Immature natural killer cell (primary cell): ENCODE results near the gene BAD. TPM values are rescaled to one million over a fixed set of nuclear protein-coding genes. Genes with fewer than 3 reads are reported as not detected.

Experiments used
- DNase-seq, 3 donors: peaks; one replicate each; pipeline ENCODE4 v3.0.0; 2022; ENCODE audit warnings: mixed read lengths in 1 of 3
- H3K27ac Mint-ChIP-seq, 6 donors: one replicate each; pipeline ENCODE4 v1.8.0; 2020; ENCODE audit warnings: mixed read lengths in 6 of 6, mild to moderate bottlenecking in 5 of 6, inconsistent platforms in 4 of 6, moderate library complexity in 3 of 6
- H3K27me3 Mint-ChIP-seq, 3 donors: one replicate each; pipeline ENCODE4 v1.8.0; 2020 to 2021; ENCODE audit warnings: low read depth in 3 of 3, mild to moderate bottlenecking in 3 of 3, mixed read lengths in 3 of 3, moderate library complexity in 3 of 3, inconsistent platforms in 1 of 3
- H3K36me3 Mint-ChIP-seq, 3 donors: one replicate each; pipeline ENCODE4 v1.8.0; 2020; ENCODE audit warnings: mixed read lengths in 3 of 3, inconsistent platforms in 2 of 3, mild to moderate bottlenecking in 2 of 3
- H3K4me1 Mint-ChIP-seq, 2 donors: one replicate each; pipeline ENCODE4 v1.8.0; 2020; ENCODE audit warnings: inconsistent platforms in 2 of 2, mild to moderate bottlenecking in 2 of 2, mixed read lengths in 2 of 2, moderate library complexity in 1 of 2
- H3K4me3 Mint-ChIP-seq, 5 donors: one replicate each; pipeline ENCODE4 v1.8.0; 2020; ENCODE audit warnings: mild to moderate bottlenecking in 5 of 5, mixed read lengths in 5 of 5, inconsistent platforms in 3 of 5, moderate library complexity in 3 of 5
- H3K9me3 Mint-ChIP-seq, 6 donors: one replicate each; pipeline ENCODE4 v1.8.0; 2020; ENCODE audit warnings: mild to moderate bottlenecking in 6 of 6, mixed read lengths in 6 of 6, inconsistent platforms in 4 of 6, moderate library complexity in 3 of 6
- polyA plus RNA-seq, 3 donors: library from polyadenylated mRNA; unstranded; fragments of 300-500 nt; fragmentation: Illumina TruSeq; gene quantifications; one replicate each; pipeline ENCODE4 v1.2.3, GENCODE V29; 2021

The BAD gene
- polyA plus RNA-seq, 3 donors from 2014 or later, result 67.7 to 87.5 (median 77.3) TPM

DNA sequence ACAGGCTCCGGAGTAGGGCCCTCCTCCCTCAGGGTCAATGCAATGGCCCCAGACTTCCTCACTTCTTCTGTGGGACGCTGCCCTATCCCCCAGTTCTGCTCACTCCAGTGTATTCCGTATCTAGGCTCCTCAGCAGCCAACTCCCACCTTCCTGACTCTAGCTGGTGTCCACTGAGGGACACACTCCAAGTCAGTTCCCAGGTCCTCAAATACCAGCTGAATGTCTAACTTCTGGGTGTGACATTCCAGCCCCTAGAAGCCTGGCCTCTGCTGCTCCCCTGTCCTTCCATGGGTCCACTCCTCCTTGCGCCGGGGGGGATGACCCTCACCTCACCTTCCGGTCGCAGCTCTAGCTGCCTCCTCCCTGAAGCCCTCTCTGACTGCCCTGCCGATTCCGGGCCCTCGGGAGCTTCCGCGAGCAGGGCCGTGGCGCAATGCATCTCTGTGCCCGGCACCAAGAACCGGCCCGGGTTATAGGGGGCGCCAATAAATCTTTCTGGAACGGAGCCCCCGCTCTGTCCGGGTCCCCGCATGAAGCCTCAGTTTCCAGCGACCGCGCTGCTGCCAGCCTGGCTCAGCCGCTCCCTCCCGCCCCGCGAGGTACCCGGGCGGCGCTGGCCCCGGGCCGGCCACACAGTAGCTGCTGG lies 15.4 kb downstream of the BAD start:
- Mint-ChIP-seq H3K36me3 (no peaks in the 10 kb centered on the region), H3K27me3 (peaks cover 18 to 32% (median 22%) of the 10 kb centered on the region in 3 donors), H3K9me3 (no peaks in the 10 kb centered on the region), H3K27ac (peak overlapping the region; percentile 91 to 100 (median 98)), H3K4me1 (peaks cover 33 to 35% of the 10 kb centered on the region in 2 donors), H3K4me3 (peak overlapping the region; percentile 91 to 99 (median 93))
- peak in 2 of 3 donors; percentile 47 to 54 for DNase-seq

- Mint-ChIP-seq H3K9me3 (no peaks in the 10 kb centered on the region), H3K27ac (peak overlapping the region; percentile 91 to 100 (median 98)), H3K36me3 (no peaks in the 10 kb centered on the region), H3K27me3 (peaks cover 18 to 32% (median 20%) of the 10 kb centered on the region in 3 donors), H3K4me1 (peaks cover 33 to 35% of the 10 kb centered on the region in 2 donors), H3K4me3 (peak overlapping the region; percentile 91 to 99 (median 93))
- DNase-seq, result peak in 2 of 3 donors; percentile 30 to 37
Measured at GRCh38 chr11:64268025-64268892, 16.2 kb downstream of the BAD start.

DNA sequence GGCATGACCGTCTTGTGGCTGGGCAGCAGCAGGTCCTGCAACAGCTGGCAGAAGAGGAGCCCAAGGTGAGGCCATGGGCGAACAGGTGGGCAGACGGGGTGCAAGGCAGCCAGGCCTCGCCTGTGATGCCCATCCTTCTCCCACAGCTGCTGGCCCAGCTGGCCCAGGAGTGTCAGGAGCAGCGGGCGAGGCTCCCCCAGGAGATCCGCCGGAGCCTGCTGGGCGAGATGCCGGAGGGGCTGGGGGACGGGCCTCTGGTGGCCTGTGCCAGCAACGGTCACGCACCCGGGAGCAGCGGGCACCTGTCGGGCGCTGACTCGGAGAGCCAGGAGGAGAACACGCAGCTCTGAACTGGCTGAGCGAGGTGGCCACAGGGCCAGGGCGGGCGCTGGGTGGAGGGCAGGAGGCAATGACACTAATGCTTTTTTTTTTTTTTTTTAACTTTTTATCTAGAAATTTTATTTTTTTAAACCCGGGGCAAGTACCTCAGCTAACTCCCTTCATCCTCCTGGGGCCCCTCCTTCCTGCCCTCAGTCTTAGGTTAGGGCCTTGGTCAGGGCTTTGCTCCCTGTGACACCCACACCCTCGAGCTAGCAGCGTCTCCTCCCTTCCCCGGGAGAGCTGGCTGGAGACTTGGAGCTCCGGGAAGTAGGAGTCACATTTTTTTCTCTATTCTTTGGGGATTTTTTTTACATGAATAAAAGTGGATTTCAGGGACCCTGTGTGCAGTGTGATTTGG lies 17.1 kb downstream of the BAD start:
- Mint-ChIP-seq H3K4me1 (peaks cover 33 to 35% of the 10 kb centered on the region in 2 donors), H3K27me3 (peaks cover 18 to 32% (median 20%) of the 10 kb centered on the region in 3 donors), H3K9me3 (no peaks in the 10 kb centered on the region), H3K36me3 (peaks cover 0 to 3% (median 0%) of the 10 kb centered on the region in 3 donors), H3K4me3 (peak overlapping the region; percentile 29 to 96 (median 91)), H3K27ac (peak overlapping the region; percentile 91 to 100 (median 98))
- no peak for DNase-seq

DNA sequence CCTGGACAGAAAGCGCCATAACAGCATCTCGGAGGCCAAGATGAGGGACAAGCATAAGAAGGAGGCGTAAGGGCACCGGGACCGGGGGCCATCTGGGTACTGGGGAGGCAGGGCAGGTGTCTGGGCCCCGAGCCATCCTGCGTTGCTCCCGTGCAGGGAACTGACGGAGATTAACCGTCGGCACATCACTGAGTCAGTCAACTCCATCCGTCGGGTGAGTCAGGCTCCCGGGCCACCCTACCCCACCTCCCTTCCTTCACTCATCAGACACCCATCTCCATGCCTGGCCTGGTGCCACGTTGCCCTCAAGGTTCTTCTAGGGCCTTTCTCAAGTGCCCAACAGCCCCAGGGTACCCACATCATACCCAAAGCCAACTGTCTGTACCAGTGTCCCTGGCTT lies 18.1 kb downstream of the BAD start:
- Mint-ChIP-seq H3K36me3 (peaks cover 0 to 3% (median 0%) of the 10 kb centered on the region in 3 donors), H3K27me3 (peaks cover 17 to 28% (median 19%) of the 10 kb centered on the region in 3 donors), H3K9me3 (no peaks in the 10 kb centered on the region), H3K4me1 (peaks cover 26 to 29% of the 10 kb centered on the region in 2 donors), H3K4me3 (peak overlapping the region in 1 of 5 donors; percentile 12), H3K27ac (peak overlapping the region in 2 of 6 donors; percentile 13 to 73)
- DNase-seq, result no peak

DNA sequence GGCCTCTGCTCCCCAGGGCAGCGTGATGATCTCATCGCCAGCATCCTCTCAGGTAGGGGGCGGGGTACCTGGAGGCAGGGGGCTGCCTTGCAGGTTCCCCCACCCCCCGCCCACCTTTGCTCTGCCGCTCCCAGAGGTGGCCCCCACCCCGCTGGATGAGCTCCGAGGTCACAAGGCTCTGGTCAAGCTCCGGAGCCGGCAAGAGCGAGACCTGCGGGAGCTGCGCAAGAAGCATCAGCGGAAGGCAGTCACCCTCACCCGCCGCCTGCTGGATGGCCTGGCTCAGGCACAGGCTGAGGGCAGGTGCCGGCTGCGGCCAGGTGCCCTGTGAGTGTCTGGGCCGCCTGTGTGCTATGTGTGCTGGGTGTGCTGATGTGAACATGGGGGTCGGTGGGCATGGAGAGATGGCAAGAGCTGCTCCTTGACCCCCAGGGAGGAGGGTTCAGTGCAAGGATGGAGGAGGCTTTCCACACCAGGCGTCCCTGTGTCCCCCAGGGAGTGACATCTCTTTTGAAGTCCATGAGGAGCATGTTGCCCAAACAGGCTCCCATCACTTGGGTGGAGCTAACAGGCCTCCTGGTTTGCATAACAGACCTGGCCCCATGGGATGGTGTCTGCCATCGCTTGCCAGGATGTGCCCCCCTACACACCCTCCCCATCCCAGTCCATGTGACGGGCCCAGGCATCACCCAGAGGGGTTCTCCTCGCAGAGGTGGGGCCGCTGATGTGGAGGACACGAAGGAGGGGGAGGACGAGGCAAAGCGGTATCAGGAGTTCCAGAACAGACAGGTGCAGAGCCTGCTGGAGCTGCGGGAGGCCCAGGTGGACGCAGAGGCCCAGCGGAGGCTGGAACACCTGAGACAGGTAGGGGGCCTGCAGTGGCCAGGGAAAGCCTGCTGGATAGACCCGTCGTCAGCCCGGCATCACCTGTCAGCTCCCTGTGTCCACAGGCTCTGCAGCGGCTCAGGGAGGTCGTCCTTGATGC lies 19.0 kb downstream of the BAD start:
- Mint-ChIP-seq H3K36me3 (peaks cover 0 to 3% (median 0%) of the 10 kb centered on the region in 3 donors), H3K9me3 (no peaks in the 10 kb centered on the region), H3K27ac (no peak overlapping the region), H3K27me3 (peaks cover 10 to 19% (median 10%) of the 10 kb centered on the region in 3 donors), H3K4me3 (no peak overlapping the region), H3K4me1 (peaks cover 23 to 25% of the 10 kb centered on the region in 2 donors)
- no peak for DNase-seq

DNA sequence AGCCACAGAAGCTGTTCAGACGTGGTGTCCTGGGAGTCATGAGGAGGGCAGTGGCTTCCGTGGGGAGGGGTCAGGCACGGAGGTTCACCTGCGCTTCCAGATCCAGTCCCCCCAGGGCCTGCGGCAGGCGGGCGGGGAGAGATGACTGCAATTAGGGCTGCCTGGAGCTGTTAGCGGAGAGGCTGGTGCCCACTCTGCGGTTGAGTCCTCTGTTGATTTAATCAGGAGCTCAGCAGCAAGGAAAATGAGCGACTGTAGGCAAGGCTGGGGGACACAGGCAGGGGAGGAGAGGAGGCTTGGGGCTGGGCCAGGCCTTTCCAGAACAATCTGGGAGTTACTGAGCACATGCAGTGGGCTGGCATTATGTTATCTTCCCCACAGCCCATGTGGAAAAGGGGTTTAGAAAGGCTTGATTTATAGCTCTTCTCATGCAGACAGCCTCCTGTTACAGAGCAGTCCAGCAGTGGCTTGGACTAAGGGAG lies 20.1 kb downstream of the BAD start:
- Mint-ChIP-seq H3K27me3 (peaks cover 0 to 10% (median 2%) of the 10 kb centered on the region in 3 donors), H3K27ac (peak overlapping the region in 1 of 6 donors; percentile 7), H3K36me3 (peaks cover 0 to 7% (median 3%) of the 10 kb centered on the region in 3 donors), H3K9me3 (no peaks in the 10 kb centered on the region), H3K4me1 (peaks cover 19% of the 10 kb centered on the region in 2 donors), H3K4me3 (no peak overlapping the region)
- no peak for DNase-seq

- H3K4me3 Mint-ChIP-seq, result no peak overlapping the region
- no peak overlapping the region for H3K27ac Mint-ChIP-seq
- H3K36me3 Mint-ChIP-seq, result peaks cover 0 to 9% (median 4%) of the 10 kb centered on the region in 3 donors
- peaks cover 16 to 18% of the 10 kb centered on the region in 2 donors for H3K4me1 Mint-ChIP-seq
- no peaks in the 10 kb centered on the region for H3K9me3 Mint-ChIP-seq
- H3K27me3 Mint-ChIP-seq, result peaks cover 0 to 10% (median 5%) of the 10 kb centered on the region in 3 donors
- DNase-seq, result no peak
Measured at GRCh38 chr11:64263947-64264317, 20.5 kb downstream of the BAD start.

GRCh38 chr11:64263021-64263946 lies 21.2 kb downstream of the BAD start:
- peaks cover 9 to 12% of the 10 kb centered on the region in 2 donors for H3K4me1 Mint-ChIP-seq
- H3K36me3 Mint-ChIP-seq, result peaks cover 0 to 9% (median 4%) of the 10 kb centered on the region in 3 donors
- H3K4me3 Mint-ChIP-seq, result no peak overlapping the region
- no peaks in the 10 kb centered on the region for H3K9me3 Mint-ChIP-seq
- H3K27ac Mint-ChIP-seq, result no peak overlapping the region
- peaks cover 0 to 7% (median 5%) of the 10 kb centered on the region in 3 donors for H3K27me3 Mint-ChIP-seq
- DNase-seq, result no peak

DNA sequence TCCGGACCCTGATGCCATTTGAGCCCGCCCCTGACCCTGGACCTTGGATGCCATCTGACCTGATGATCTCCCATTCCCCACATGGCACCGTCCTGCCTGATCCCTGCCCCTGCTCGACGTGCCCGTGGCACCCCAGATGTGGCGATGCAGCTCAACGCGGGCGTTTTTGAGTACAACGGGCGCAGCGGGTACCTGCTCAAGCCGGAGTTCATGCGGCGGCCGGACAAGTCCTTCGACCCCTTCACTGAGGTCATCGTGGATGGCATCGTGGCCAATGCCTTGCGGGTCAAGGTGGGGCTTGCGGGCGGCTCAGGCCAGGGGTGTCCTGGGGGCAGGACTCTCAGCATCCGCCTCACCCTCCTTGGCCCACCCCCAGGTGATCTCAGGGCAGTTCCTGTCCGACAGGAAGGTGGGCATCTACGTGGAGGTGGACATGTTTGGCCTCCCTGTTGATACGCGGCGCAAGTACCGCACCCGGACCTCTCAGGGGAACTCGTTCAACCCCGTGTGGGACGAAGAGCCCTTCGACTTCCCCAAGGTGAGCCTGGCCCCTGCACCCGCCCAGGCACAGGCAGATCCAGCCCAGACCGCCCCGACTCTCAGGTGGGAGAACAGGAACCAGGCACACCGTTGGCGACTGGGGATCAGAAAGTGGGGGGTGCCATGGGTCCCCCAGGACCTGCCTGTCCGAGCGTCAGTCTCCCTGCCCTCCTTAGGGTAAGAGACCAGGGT lies 22.0 kb downstream of the BAD start:
- Mint-ChIP-seq H3K27ac (peak overlapping the region in 1 of 6 donors; percentile 55), H3K4me1 (peaks cover under 1 to 4% of the 10 kb centered on the region in 2 donors), H3K4me3 (no peak overlapping the region), H3K36me3 (peaks cover 0 to 9% (median 4%) of the 10 kb centered on the region in 3 donors), H3K9me3 (no peaks in the 10 kb centered on the region), H3K27me3 (peaks cover 0 to 5% (median 5%) of the 10 kb centered on the region in 3 donors)
- DNase-seq, result no peak

DNA sequence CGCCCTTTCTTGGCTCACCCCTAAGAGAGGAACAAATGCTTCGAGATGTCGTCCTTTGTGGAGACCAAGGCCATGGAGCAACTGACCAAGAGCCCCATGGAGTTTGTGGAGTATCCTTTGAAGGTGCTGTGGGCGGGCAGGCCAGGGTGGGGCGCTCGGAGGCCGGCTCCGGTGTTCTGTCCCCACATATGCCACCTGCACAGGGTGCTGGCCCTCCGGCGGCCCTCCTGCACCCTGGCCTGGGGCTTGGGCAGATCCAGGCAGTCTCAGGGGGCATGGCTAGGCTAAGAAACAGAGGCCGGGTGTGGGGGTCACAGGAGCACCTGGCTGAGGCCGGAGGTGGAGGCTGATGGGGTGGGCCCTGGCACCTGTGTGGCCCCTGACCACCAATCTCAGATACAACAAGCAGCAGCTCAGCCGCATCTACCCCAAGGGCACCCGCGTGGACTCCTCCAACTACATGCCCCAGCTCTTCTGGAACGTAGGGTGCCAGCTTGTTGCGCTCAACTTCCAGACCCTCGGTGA lies 22.8 kb downstream of the BAD start:
- H3K27ac Mint-ChIP-seq, result no peak overlapping the region
- peaks cover 0 to 5% (median 5%) of the 10 kb centered on the region in 3 donors for H3K27me3 Mint-ChIP-seq
- H3K36me3 Mint-ChIP-seq, result peaks cover 0 to 9% (median 4%) of the 10 kb centered on the region in 3 donors
- no peaks in the 10 kb centered on the region for H3K9me3 Mint-ChIP-seq
- H3K4me1 Mint-ChIP-seq, result peaks cover 0 to 4% of the 10 kb centered on the region in 2 donors
- no peak overlapping the region for H3K4me3 Mint-ChIP-seq
- DNase-seq, result no peak

GRCh38 chr11:64260147-64260708 lies 24.2 kb downstream of the BAD start:
- Mint-ChIP-seq H3K27ac (peak overlapping the region in 2 of 6 donors; percentile 24 to 29), H3K36me3 (peaks cover 0 to 9% (median 4%) of the 10 kb centered on the region in 3 donors), H3K4me1 (peaks cover 0 to 4% of the 10 kb centered on the region in 2 donors), H3K27me3 (peaks cover 0 to 5% (median 4%) of the 10 kb centered on the region in 3 donors), H3K4me3 (no peak overlapping the region), H3K9me3 (no peaks in the 10 kb centered on the region)
- no peak for DNase-seq
